Activated naive CD4-positive, alpha-beta T cell treated with anti-CD3 and anti-CD28 coated beads for 36 hours (primary cell): ENCODE data around the gene CCDC93. TPM values are rescaled to one million over a fixed set of nuclear protein-coding genes. Genes with fewer than 3 reads are reported as not detected.

ENCODE experiments used
- CTCF ChIA-PET: fragments of 350-600 bp; sonication (Branson Sonifier 250); formaldehyde crosslinking; loops from one replicate; lab custom pipeline; 2021; ENCODE audit warnings: antibody characterized with exemption; lab: Charles Lee
- DNase-seq: peaks from one replicate; pipeline ENCODE4 v3.0.0-alpha.2; 2020
- H3K27ac Mint-ChIP-seq: one replicate; pipeline ENCODE4 v1.8.0; 2021; ENCODE audit warnings: mild to moderate bottlenecking, mixed read lengths
- H3K27me3 Mint-ChIP-seq: one replicate; pipeline ENCODE4 v1.8.0; 2021; ENCODE audit warnings: low read depth, mixed read lengths
- H3K36me3 Mint-ChIP-seq: one replicate; pipeline ENCODE4 v1.8.0; 2021; ENCODE audit warnings: low read depth, mixed read lengths
- H3K4me1 Mint-ChIP-seq: one replicate; pipeline ENCODE4 v1.8.0; 2021; ENCODE audit warnings: low read depth, mixed read lengths
- H3K4me3 Mint-ChIP-seq: one replicate; pipeline ENCODE4 v1.8.0; 2021; ENCODE audit warnings: mild to moderate bottlenecking, moderate library complexity, mixed read lengths
- H3K9me3 Mint-ChIP-seq: one replicate; pipeline ENCODE4 v1.8.0; 2021; ENCODE audit warnings: mixed read lengths
- intact Hi-C: fragments of 100-400 bp; cut with micrococcal nuclease; formaldehyde crosslinking; loops from one replicate; pipeline ENCODE4 v1.15.1; 2023
- total RNA-seq, 2 experiments: library from RNA; stranded (reverse); gene quantifications; one replicate each; pipeline ENCODE4 v1.2.3, GENCODE V29; 2021

Gene CCDC93
- total RNA-seq, 2 experiments from 2014 or later, result 29.0 to 32.8 TPM

DNA sequence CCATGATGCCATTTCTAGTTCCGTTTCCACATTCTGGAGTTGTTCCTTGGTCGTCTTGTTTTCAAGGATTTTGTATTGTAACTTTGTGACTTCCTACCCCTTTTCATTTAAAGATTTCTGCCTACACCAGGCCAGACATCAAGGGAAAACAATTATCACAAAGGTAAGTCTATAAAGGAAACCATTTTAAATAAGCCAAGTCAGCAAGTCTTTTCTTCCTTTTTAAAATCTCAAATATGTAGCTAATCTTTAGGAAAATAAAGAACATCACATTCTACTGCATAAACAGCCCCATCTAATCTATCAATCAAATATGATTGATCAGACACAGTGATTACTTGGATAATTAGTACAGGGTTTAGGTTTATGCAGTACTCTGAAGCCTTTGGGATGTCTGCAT lies 38.6 kb upstream of the CCDC93 start:
- CTCF ChIA-PET, result interaction anchor here (0.8 kb wide), 1 partner anchor 19 kb away, joined by 6 read pairs; no protein-coding TSS in a partner anchor
- intact Hi-C loops, result no loop called here
- H3K9me3 Mint-ChIP-seq, result no peaks in the 10 kb centered on the region
- H3K4me1 Mint-ChIP-seq, result no peaks in the 10 kb centered on the region
- H3K36me3 Mint-ChIP-seq, result no peaks in the 10 kb centered on the region
- no peak overlapping the region for H3K27ac Mint-ChIP-seq
- H3K27me3 Mint-ChIP-seq, result peaks cover 61% of the 10 kb centered on the region
- no peak overlapping the region for H3K4me3 Mint-ChIP-seq
- no peak for DNase-seq

DNA sequence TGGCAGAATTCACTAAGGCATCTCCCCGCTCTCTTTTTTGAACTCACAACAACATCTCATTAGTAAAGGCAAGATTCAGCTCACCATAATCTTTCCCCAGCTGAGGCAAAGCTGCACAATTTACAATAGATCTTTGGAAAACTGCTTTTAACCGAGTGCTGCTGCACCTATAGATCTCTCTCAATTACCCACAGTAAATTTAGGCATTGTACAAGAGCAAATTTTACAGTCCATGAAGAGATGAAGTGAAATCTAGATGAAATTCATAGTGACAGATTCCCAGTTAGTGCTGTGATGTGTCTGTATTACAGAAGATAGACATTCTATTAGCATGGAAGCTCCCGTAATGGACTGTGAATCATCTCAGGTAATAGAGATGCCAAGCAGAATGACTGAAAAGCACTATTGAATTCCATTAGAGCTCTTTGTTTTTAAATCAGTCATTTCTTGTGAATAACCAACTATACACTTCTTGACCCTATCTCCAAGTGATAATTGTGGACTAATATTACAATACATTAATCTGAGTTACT lies 38.0 kb upstream of the CCDC93 start:
- Mint-ChIP-seq H3K4me3 (no peak overlapping the region), H3K9me3 (no peaks in the 10 kb centered on the region), H3K27me3 (peaks cover 62% of the 10 kb centered on the region), H3K4me1 (peaks cover 2% of the 10 kb centered on the region), H3K36me3 (no peaks in the 10 kb centered on the region), H3K27ac (no peak overlapping the region)
- intact Hi-C loops, result no loop called here
- CTCF ChIA-PET, result interaction anchor here (0.7 kb wide), 1 partner anchor 18 kb away, joined by 7 read pairs; no protein-coding TSS in a partner anchor
- no peak for DNase-seq

DNA sequence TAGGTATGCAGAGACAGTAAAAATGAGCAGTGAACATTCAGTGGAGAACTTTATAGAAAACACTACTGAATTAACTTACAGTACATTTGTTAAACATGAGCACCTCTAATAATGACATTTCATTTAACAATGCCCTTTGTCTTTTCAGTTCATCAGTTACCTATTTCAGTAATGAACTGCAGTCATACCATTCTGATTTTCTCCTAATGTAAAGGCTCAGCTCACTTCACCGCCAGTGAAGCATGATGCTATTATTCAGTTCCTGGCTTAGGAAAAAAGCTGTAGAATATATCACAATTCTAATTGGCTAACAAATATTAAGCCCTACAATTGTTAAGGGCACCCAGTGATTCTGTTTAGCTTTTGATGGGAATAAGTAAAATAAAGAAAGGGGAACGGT lies 37.1 kb upstream of the CCDC93 start:
- intact Hi-C loops, result no loop called here
- Mint-ChIP-seq H3K27me3 (peaks cover 60% of the 10 kb centered on the region), H3K36me3 (no peaks in the 10 kb centered on the region), H3K4me3 (no peak overlapping the region), H3K9me3 (no peaks in the 10 kb centered on the region), H3K4me1 (peaks cover 2% of the 10 kb centered on the region), H3K27ac (no peak overlapping the region)
- CTCF ChIA-PET, result interaction anchor here (0.7 to 1.3 kb wide), 2 partner anchors 17 to 19 kb away, joined by 4 to 7 read pairs; no protein-coding TSS in a partner anchor
- no peak for DNase-seq

DNA sequence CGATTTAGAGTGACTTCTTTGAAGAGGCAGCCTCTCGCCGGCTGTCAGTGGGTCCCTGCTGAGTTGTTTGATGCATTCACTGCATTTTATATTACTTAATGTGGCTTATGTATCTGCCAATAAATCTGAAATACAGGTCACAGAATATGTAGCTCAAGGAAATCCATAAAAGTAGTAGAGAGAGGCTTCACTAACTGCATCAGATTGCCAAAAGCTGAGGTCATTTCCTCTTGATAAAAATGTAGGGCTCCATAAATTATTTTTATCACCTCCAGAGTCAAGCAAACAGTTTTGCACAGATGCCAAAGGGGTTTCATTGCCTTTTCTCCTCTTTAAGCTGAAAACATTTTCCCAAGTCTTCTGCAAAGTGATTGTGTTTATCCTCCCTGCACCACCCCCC lies 36.5 kb upstream of the CCDC93 start:
- DNase-seq, result no peak
- CTCF ChIA-PET, result interaction anchor here (1.3 kb wide), 1 partner anchor 18 kb away, joined by 4 read pairs; no protein-coding TSS in a partner anchor
- Mint-ChIP-seq H3K4me3 (no peak overlapping the region), H3K9me3 (no peaks in the 10 kb centered on the region), H3K4me1 (peaks cover 2% of the 10 kb centered on the region), H3K27ac (no peak overlapping the region), H3K27me3 (peaks cover 54% of the 10 kb centered on the region), H3K36me3 (no peaks in the 10 kb centered on the region)
- intact Hi-C loops, result no loop called here

DNA sequence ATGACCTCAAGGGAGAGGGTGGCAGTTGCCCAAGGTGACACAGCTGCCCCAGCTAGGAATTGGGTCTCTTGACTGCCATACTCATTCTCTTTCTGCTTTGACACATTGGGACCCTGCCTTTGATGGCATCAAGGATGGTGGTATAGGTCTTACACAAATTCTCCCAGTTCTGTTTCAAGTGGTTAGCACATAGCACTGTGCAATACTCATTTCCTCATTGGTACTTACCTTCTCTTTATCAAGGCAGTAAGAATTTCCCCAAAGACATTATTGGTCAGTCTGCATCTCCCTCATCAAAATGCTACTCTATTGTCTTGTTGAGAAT lies 35.9 kb upstream of the CCDC93 start:
- Mint-ChIP-seq H3K36me3 (no peaks in the 10 kb centered on the region), H3K4me1 (peaks cover 2% of the 10 kb centered on the region), H3K27ac (no peak overlapping the region), H3K27me3 (peaks cover 49% of the 10 kb centered on the region), H3K4me3 (no peak overlapping the region), H3K9me3 (no peaks in the 10 kb centered on the region)
- DNase-seq, result no peak
- intact Hi-C loops, result loop anchor here (5.0 to 10.0 kb wide), 2 partner anchors 265 to 443 kb away; no protein-coding TSS in a partner anchor
- CTCF ChIA-PET, result no interaction called here

DNA sequence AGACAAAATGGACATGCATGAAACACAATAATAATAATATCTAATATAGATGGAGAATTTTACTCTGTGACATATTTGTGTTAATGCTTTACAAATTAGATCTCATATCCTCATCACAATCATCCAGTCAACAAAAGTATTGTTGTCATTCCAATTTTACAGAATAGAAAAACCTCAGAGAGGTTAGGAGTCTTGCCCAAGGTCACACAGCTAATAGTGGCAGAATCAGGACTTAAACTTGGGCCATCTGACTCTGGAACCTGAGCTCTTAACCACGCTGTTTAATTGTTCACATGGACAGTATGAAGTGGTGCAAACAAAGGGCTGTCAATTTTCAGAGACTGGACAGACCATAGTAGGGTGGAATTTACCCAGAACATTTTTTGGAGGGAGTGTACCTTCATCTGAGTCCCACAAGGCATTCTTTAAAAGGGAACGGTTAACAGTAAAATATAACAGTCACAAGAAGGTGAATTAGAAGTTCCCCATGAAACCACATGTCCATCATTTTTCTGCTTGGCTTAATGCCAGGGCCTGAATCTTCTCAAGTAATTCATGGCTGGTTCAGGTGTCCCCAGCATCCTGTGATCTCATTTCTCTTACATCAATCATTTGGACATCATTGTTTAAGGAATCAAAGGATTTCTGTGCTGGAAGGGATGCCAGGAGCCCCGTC lies 35.4 kb upstream of the CCDC93 start:
- Mint-ChIP-seq H3K4me1 (peaks cover 2% of the 10 kb centered on the region), H3K27me3 (peaks cover 48% of the 10 kb centered on the region), H3K9me3 (no peaks in the 10 kb centered on the region), H3K4me3 (no peak overlapping the region), H3K36me3 (no peaks in the 10 kb centered on the region), H3K27ac (no peak overlapping the region)
- intact Hi-C loops, result loop anchor here (5.0 to 10.0 kb wide), 2 partner anchors 266 to 443 kb away; no protein-coding TSS in a partner anchor
- peak; percentile 12 for DNase-seq
- CTCF ChIA-PET, result no interaction called here

DNA sequence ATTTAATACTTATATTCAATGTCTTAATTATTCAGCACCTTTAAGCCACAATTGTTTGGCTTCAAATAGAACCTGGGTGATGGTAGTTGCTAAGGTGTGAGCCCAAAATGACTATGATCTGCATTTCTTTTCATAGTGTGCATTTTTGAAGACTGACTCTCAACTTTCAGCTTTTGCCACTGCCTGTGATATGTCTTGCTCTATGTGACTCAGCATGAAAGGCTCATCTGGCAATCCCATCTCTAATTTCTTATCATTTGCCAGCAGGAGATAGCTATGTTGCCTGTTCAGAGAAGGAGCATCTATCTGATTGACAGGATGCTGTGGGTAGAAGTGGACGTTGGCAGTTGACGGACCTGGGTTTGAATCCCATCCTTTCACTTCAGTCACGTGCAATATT lies 34.5 kb upstream of the CCDC93 start:
- Mint-ChIP-seq H3K4me3 (no peak overlapping the region), H3K36me3 (no peaks in the 10 kb centered on the region), H3K27me3 (peaks cover 46% of the 10 kb centered on the region), H3K27ac (no peak overlapping the region), H3K4me1 (peaks cover 2% of the 10 kb centered on the region), H3K9me3 (no peaks in the 10 kb centered on the region)
- DNase-seq, result no peak
- CTCF ChIA-PET, result interaction anchor here (1.1 kb wide), 1 partner anchor 160 kb away, joined by 3 read pairs; no protein-coding TSS in a partner anchor
- intact Hi-C loops, result loop anchor here (5.0 to 10.0 kb wide), 2 partner anchors 266 to 444 kb away; no protein-coding TSS in a partner anchor

DNA sequence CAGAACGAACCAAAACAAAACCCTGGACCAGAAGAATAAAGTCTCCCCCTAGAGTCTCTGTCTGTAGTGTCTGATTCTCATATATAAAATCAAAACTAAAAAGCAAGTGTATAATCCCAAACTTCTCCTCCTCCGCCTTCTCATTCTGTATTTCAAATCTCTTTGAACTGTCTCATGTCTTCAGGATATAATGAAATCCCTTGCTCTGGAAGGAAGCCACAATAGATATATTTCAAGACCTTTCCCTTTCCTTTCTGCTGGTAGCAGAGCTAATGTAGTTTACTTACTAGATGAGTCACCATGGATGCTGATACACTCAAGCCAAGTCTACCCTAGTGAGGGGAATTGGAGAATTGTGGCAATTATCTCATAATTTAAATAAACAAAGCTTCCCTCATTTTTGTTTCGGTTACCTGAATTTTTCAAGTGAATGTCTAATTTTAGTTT lies 33.5 kb upstream of the CCDC93 start:
- H3K27ac Mint-ChIP-seq, result no peak overlapping the region
- H3K4me1 Mint-ChIP-seq, result peaks cover 2% of the 10 kb centered on the region
- CTCF ChIA-PET, result interaction anchor here (0.7 to 2.0 kb wide), 21 partner anchors 9 to 934 kb away, joined by 3 to 14 read pairs (median 5); no protein-coding TSS in a partner anchor
- no peaks in the 10 kb centered on the region for H3K9me3 Mint-ChIP-seq
- intact Hi-C loops, result loop anchor here (2.0 to 10.0 kb wide), 3 partner anchors 267 to 817 kb away; no protein-coding TSS in a partner anchor
- no peak overlapping the region for H3K4me3 Mint-ChIP-seq
- no peak for DNase-seq
- peaks cover 45% of the 10 kb centered on the region for H3K27me3 Mint-ChIP-seq
- H3K36me3 Mint-ChIP-seq, result no peaks in the 10 kb centered on the region

DNA sequence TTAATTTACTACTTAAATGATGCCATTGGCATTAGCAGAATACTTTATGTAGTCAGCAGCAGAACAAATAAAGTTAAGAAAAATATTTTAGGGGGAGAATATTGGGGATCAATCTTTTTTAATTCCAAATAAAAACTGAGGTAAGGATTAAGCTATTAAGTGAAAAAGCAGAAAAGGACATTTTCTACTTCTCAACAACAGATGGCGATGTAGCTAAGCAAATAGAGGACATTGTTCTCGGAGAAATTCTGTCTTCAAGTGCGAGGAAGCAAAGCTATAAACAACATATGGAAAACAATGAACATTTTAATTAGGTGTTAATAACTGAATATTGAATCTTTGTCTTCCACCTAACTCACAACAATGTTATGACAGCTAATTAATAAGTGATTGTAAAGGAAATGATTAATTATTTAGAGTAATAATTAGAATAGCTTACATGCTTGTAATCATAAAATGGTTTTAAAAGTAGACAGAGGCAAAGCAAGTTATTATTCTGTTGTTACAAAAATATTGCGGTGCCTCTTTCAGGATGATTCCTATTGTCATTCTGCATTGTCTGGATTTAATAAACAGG lies 32.9 kb upstream of the CCDC93 start:
- DNase-seq, result no peak
- Mint-ChIP-seq H3K9me3 (no peaks in the 10 kb centered on the region), H3K36me3 (no peaks in the 10 kb centered on the region), H3K27me3 (peaks cover 45% of the 10 kb centered on the region), H3K4me3 (no peak overlapping the region), H3K4me1 (peaks cover 2% of the 10 kb centered on the region), H3K27ac (no peak overlapping the region)
- CTCF ChIA-PET, result interaction anchor here (0.7 to 2.0 kb wide), 26 partner anchors 9 to 935 kb away, joined by 3 to 14 read pairs (median 4); no protein-coding TSS in a partner anchor
- intact Hi-C loops, result loop anchor here (1.0 to 10.0 kb wide), 7 partner anchors 103 to 818 kb away; no protein-coding TSS in a partner anchor

DNA sequence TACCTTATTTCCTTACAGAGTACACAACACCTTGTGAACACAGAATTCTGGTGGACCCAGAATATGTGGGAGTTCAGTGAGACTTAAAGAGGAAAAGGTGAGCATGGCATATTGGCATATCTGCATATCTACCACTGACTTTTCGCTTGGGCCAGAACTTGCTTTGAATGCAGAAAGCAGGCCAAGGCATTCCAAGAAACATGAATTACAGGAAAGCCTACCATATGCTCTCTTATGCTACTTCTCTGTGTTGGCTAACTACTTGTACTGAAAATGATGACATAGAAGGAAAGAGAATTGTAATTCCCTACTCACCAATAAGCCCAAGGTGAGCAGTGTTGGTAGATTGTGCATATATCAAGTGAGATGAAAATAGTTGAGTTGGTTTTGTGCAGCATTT lies 31.4 kb upstream of the CCDC93 start:
- intact Hi-C loops, result loop anchor here (5.0 to 10.0 kb wide), 2 partner anchors 270 to 447 kb away; no protein-coding TSS in a partner anchor
- no peak for DNase-seq
- CTCF ChIA-PET, result interaction anchor here (1.7 to 2.0 kb wide), 2 partner anchors 45 to 105 kb away, joined by 5 to 6 read pairs; no protein-coding TSS in a partner anchor
- no peaks in the 10 kb centered on the region for H3K9me3 Mint-ChIP-seq
- H3K4me3 Mint-ChIP-seq, result no peak overlapping the region
- H3K27ac Mint-ChIP-seq, result no peak overlapping the region
- H3K36me3 Mint-ChIP-seq, result no peaks in the 10 kb centered on the region
- H3K4me1 Mint-ChIP-seq, result peaks cover 2% of the 10 kb centered on the region
- peaks cover 41% of the 10 kb centered on the region for H3K27me3 Mint-ChIP-seq

DNA sequence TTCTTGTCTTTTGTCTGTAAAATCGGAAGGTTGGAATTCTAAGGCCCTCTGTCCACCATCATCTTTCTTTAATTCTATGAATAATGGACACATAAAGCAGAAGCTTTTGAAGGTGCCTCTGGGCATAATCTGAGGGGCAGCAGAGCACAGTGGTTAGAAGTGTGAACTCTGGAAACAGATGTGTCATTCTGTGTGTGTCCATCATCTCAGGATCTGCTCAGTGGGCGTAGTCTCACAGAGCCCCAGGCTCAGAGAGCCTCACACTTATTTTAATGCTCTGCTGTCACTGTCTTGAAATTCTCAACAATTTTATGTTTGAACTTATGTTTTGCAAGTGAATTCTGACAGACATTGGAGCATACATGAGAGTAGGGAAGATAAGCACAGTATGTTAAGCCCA lies 31.0 kb upstream of the CCDC93 start:
- H3K4me3 Mint-ChIP-seq, result no peak overlapping the region
- CTCF ChIA-PET, result no interaction called here
- no peaks in the 10 kb centered on the region for H3K9me3 Mint-ChIP-seq
- intact Hi-C loops, result loop anchor here (5.0 to 10.0 kb wide), 2 partner anchors 270 to 447 kb away; no protein-coding TSS in a partner anchor
- peaks cover 2% of the 10 kb centered on the region for H3K4me1 Mint-ChIP-seq
- H3K27ac Mint-ChIP-seq, result no peak overlapping the region
- DNase-seq, result no peak
- H3K36me3 Mint-ChIP-seq, result no peaks in the 10 kb centered on the region
- peaks cover 38% of the 10 kb centered on the region for H3K27me3 Mint-ChIP-seq

DNA sequence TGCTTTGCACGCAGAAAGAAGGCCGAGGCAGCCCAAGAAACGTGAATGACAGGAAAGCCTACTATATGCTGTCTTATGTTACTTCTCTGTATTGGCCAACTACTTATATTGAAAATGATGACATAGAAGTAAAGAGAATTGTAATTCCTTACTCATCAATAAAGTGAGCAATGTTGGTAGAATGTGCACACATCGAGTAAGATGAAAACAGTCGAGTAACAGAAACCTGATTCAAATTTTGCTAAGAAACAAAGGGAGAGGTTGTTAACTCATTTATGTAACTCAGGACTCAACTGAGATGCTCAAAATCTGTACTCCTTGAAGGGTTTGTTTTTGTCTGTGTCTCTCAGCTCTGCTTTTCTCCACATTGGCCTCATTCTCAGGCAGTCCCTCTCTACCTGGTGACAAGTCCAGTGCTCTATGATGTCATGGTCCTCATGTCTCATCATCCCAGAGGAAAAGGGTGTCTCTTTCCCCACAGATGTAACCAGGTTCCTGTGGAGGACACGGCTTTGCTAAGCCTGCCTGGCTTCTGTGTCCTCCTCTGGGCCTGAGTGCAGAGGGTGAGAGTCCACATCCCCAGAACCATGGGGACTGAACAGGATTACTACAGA lies 30.3 kb upstream of the CCDC93 start:
- H3K4me1 Mint-ChIP-seq, result peaks cover 2% of the 10 kb centered on the region
- H3K36me3 Mint-ChIP-seq, result no peaks in the 10 kb centered on the region
- H3K27ac Mint-ChIP-seq, result no peak overlapping the region
- H3K27me3 Mint-ChIP-seq, result peaks cover 34% of the 10 kb centered on the region
- DNase-seq, result no peak
- H3K4me3 Mint-ChIP-seq, result no peak overlapping the region
- CTCF ChIA-PET, result no interaction called here
- intact Hi-C loops, result loop anchor here (10.0 kb wide), 1 partner anchor 271 kb away; no protein-coding TSS in a partner anchor
- H3K9me3 Mint-ChIP-seq, result no peaks in the 10 kb centered on the region
